GM19455 (cell line): Measurements from ENCODE around the gene SCAND1.

Source experiments
- ATAC-seq: cut with Tn5 transposase; IDR thresholded peaks from one replicate; pipeline ENCODE4 v1.9.1; 2021; ENCODE audit not compliant: unreplicated experiment

Gene SCAND1

DNA sequence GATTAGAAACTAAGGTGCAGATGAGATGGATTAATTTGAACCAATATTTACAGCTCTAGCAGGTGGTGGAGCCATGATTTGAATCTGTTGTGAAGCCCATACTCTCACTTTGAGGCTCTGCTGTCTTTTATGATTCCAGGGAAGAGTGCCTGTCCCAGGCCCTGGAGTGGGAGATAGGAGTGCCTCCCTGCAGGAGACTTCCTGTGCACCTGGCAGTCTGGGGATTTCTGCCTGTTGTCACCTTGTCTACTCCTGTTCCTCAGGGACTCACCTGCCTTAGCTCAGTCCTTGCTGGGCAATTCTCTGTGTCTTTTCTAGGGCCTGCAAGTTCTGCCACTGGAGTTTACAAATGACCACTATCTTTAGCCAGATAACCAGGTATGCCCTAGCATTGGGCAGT is 46.3 kb downstream of the SCAND1 start:
- ATAC-seq, result no peak

DNA sequence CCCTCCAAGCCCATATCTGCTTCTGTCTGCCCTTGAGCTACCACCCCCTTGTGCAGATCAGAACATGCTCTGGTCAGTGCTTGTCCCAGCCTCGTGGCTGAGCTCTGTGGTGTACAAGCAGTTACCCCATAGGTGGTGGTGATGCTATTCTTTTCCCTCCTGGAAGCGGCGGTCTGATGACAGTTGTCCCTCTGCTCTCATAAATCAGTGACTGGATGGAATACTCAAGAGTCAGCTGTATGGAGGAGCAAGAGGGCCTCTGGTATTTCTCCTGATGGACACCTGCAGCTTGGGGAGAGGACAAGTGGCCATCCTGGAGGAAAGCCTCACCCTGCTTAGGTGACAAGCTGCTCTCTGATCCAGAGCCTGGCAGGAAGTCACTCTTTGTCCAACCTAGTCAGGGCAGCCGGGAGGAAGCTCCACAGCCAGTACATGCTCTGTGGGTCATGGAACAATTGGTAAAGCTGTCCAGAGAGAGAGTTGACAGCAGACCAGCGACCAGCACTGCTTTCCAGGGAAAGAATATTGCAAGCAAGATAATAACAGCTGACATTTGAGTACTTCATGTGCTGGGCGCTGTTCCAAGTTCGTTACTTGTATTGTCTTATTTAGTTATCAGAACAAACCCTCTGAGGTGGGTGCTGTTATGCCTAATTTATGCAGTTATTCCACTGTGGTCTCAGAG is 47.1 kb downstream of the SCAND1 start:
- no peak for ATAC-seq

DNA sequence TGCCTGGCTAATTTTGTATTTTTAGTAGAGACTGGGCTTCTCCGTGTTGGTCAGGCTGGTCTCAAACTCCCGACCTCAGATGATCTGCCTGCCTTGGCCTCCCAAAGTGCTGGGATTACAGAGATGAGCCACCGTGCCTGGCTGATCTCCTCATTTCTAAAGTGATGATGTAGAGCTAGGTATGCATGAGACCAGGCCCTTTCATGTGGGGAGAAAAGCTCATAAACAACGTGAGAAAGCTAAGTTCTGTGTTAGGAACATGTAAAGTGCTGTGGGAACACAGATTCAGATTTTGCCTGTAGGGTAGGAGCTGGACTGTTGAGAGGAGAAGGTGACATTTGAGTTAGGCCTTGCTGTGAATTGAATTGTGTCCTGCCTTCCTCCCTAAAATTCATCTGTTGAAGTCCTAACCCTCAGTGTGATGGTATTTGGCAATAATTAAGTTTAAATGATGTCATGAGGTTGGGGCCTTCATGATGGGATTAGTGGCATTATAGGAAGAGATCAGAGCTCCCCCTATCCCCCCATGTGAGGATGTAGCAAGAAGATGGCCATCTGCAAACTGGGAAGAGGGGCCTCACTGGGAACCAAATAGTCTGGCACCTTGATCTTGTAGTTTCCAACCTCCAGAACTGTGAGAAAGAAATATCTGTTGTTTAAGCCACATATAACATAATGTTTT is 49.2 kb downstream of the SCAND1 start:
- ATAC-seq, result no peak

DNA sequence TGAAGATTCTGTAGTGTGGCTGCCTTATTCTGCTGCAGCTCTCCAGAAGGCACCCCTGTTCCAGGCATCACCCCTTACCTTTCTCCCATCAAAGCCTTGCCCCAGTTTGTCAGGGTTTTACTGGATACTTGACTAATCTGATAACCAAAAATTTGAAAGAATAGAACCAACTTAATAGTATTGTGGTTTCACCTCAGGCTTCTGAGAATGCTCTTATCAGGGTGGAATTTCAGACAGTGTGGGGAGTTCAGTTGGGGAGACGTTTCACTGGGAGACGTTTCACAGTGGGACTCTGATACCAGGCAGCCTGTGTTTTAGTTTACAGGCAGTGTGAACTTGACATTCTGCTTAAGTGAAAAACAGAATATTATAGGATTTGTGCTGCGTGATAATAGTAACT is 50.5 kb downstream of the SCAND1 start:
- no peak for ATAC-seq
